ENCODE results near the gene FAM83D.

- TF ChIP-seq, protein P1, sequence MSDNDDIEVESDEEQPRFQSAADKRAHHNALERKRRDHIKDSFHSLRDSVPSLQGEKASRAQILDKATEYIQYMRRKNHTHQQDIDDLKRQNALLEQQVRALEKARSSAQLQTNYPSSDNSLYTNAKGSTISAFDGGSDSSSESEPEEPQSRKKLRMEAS (CRISPR knock-in tag; IDR thresholded peaks at IDR 0.05): no peak
- no peak for TF ChIP-seq CTCF (IDR thresholded peaks at IDR 0.05)
- no peak for TF ChIP-seq FOXJ3 (CRISPR knock-in tag; IDR thresholded peaks at IDR 0.05; ENCODE audit: borderline replicate concordance)
- TF ChIP-seq ESRRA (CRISPR knock-in tag; IDR thresholded peaks at IDR 0.05; ENCODE audit: borderline replicate concordance): no peak
- TF ChIP-seq, protein P2, sequence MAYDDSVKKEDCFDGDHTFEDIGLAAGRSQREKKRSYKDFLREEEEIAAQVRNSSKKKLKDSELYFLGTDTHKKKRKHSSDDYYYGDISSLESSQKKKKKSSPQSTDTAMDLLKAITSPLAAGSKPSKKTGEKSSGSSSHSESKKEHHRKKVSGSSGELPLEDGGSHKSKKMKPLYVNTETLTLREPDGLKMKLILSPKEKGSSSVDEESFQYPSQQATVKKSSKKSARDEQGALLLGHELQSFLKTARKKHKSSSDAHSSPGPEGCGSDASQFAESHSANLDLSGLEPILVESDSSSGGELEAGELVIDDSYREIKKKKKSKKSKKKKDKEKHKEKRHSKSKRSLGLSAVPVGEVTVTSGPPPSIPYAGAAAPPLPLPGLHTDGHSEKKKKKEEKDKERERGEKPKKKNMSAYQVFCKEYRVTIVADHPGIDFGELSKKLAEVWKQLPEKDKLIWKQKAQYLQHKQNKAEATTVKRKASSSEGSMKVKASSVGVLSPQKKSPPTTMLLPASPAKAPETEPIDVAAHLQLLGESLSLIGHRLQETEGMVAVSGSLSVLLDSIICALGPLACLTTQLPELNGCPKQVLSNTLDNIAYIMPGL (CRISPR knock-in tag; IDR thresholded peaks at IDR 0.05): no peak
- no peak for TF ChIP-seq JUN (CRISPR knock-in tag; IDR thresholded peaks at IDR 0.05)
- TF ChIP-seq MYBL2 (CRISPR knock-in tag; IDR thresholded peaks at IDR 0.05): no peak
- no peak for TF ChIP-seq TEAD1 (CRISPR knock-in tag; IDR thresholded peaks at IDR 0.05)
- no peak for TF ChIP-seq USF1 (CRISPR knock-in tag; IDR thresholded peaks at IDR 0.05)
Observed at GRCh38 chr20:38915355-38915754, 10.9 kb upstream of the FAM83D start.
